Germinal center (tissue), 1 donor: Measurements from ENCODE around the gene ZNF506.
"Not testable (repeated sequence)": the region's sequence is repeated elsewhere in the genome, so short reads cannot be mapped to it uniquely, and the experiment has no call there.

Experiments
- DNase-seq: peaks from one replicate; pipeline ENCODE4 v3.0.0; 2012; ENCODE audit warnings: mixed read lengths, low spot score

The ZNF506 gene

GRCh38 chr19:19821366-19821951 is at the start of gene ZNF506:
ZNF506 (minus strand) TSS chr19:19821750; CDS start chr19:19821603, 147 bp downstream.
- peak; percentile 95 for DNase-seq

DNA sequence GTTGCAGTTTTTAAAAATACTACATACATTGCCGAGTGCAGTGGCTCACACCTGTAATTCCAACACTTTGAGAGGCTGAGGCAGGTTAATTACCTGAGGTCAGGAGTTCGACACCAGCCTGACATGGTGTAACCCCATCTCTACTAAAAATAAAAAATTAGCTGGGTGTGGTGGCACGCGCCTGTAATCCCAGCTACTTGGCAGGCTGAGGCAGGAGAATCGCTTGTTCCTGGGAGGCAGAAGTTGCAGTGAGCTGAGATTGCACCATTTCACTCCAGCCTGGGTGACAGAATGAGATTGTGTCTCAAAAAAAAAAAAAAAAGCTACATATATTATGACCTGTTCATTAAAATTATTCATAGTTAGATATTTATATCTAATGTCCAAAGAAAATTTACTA is 48.5 kb upstream of the ZNF506 start:
- not testable (repeated sequence) for DNase-seq

DNA sequence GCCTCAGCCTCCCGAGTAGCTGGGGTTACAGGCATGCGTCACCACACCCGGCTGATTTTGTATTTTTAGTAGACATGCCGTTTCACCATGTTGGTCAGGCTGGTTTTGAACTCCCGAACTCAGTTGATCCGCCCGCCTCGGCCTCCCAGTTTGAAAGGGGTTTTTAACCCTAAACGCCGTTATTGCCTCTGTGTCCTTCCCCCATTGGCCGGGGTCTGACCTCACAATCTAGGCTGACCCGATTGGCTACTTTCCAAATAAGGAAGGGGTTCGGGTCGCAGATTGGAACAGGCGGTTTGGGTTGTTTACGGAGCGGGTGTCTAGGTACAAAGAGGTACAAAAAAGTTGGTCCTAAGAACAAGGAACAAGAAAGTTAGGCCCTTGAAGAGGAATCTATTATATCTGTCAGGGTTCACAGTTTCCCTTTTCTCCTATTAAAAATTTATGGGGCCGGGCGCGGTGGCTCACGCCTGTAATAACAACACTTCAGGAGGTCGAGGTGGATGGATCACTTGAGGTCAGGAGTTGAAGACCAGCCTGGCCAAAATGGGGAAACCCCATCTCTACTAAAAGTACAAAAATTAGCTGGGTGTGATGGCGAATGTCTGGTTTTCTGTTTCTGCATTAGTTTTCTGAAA is 45.2 kb upstream of the ZNF506 start:
- peak; percentile 45 for DNase-seq

DNA sequence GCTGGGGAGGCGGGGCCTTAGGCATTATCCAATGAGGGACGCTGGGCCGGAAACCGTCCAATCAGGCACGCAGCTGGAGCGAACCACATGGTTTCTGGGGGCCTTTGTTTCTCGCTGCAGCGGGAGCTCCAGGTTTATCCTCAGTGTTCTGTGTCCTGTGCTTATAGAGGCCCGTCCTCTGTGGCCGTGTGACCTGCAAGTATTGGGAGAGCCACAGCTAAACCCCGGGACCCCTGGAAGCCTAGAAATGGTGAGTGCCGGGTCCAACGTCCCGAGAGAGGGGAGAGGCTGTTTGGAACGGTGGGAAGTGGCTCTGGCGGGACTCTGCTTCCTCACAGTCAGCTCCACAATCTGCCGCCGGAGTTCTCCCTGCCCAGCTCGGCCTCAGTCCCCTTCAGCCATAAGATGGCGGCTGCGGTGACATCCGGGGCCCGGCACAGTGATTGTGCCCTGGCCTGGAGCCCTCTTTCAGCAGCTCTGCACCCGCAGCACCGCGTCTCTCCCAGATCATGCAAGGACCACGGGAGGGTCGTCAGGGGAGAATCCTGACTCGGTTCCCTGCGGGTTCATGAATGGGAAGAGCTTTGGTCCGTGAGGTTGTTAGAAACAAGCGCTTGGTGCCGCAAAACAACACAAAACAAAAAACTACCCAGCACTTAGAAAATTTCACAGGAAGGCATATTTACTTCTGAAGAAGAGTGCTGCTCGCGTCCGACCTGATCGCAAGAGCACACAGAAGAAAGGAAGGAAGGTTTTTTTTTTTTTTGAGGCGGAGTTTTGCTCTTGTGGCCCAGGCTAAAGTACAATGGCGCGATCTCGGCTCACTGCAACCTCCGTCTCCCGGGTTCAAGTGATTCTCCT is 44.4 kb upstream of the ZNF506 start, which contains the start of gene ZNF253:
ZNF253 (plus strand) TSS at position 133 of the 861 bp plus-strand sequence; CDS start at position 248, 115 bp downstream.
- peak; percentile 96 for DNase-seq

DNA sequence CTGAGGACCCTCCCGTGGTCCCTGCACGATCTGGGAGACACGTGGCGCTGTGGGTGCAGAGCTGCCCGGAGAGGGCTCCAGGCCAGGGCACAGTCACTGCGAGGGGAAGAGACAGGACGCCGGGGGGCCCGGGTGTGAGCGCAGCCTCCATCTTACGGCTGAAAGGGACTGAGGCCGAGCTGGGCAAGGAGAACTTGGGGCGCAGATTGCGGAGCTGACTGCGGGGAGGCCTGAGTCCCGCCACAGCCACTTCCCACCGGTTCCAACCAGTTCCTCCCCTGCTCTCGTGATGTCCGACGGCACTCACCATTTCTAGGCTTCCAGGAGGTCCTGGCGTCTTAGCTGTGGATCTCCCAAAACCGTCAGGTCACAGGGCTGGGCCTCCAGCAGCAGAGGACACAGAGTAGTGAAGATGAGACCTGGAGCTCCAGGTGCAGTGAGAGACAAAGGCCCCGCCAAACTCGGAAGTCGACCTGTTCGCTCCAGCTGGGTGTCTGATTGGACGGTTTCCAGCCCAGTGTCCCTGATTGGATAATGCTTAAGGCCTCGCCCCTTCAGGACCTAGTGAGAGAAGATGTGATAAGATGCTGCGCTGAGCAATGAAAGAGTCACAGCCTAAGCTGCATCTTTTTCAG is 39.3 kb upstream of the ZNF506 start:
- peak; percentile 64 for DNase-seq

- no peak for DNase-seq
Observed at GRCh38 chr19:19858751-19859150, 37.2 kb upstream of the ZNF506 start.

GRCh38 chr19:19851740-19852139 is 30.2 kb upstream of the ZNF506 start:
- not testable (repeated sequence) for DNase-seq

- no peak for DNase-seq
Observed at GRCh38 chr19:19849056-19849455, 27.5 kb upstream of the ZNF506 start.

DNA sequence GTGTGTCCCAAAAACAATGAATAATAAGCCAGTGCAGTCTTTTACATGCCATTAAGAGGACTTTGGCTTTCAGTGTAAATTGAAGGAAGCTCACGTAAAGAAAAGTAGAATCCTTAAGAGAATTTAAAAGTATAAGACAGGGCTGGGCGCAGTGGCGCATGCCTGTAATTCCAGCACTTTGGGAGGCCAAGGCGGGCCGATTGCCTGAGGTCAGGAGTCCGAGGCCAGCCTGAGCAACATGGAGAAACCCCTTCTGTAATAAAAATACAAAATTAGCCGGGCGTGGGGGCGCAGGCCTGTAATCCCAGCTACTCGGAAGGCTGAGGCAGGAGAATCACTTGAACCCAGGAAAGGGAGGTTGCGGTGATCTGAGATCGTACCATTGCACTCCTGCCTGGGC is 26.2 kb upstream of the ZNF506 start:
- DNase-seq = no peak

GRCh38 chr19:19835560-19836038 is 14.0 kb upstream of the ZNF506 start:
- no peak for DNase-seq

DNA sequence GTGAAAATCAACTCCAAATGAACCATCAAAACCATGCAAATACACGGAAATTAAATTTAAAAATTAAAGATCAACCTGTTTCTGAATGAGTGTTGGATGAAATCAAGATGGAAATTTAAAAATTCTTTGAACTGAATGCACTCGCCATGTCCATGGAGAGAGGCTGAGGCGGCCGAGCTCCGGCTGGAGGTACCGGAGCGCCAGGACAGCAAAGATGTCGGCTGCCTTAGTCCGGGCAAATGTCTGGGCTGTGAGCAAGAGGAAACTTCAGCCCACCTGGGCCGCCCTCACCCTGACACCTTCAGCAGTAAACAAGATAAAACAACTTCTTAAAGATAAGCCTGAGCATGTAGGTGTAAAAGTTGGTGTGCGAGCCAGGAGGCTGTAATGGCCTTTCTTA is 5.3 kb upstream of the ZNF506 start:
- DNase-seq = no peak

DNA sequence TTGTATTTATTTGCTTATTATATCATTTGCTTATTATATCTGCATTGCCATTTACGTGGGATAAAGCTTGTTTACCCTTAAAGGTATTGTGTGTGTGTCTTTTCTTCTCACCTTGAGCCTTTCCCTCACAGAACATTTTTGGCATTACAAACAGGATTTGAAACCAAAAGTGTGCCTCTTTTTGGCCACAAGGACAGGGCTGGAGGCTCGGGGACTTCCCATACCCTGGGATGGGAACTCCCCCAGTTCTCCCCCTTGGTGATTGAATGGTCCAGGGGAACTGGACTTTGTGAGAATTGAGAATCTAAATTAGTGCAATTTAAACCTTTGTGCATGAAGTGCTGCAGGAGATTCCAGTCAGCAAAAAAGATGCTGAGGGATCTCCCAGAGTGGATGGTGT is 2.4 kb upstream of the ZNF506 start:
- no peak for DNase-seq

- DNase-seq = not testable (repeated sequence)
Observed at GRCh38 chr19:19821976-19822375, 426 bp upstream of the ZNF506 start.

- DNase-seq = no peak
Observed at GRCh38 chr19:19820774-19821320, 703 bp downstream of the ZNF506 start.

DNA sequence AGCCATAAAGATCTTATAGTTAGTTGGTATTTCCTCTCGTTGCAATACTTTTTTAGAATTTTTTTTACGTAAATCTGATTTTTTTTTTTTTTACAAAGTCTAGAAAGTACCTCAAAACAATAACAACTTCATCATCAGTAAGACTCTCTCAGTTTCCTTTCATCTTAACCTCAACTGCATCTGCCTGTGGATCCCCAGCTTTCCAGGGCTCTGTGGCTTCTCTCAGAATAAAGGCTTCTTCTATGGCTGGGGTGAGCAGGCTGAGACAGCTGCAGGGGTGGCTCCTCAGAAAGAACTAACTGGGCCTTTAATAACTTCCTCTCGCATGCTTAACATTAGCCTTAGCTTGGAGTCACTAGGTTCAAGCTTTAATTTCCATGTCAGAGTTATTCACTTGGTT is 4.2 kb downstream of the ZNF506 start:
- no peak for DNase-seq

- DNase-seq = no peak
Observed at GRCh38 chr19:19816679-19817078, 4.9 kb downstream of the ZNF506 start.

GRCh38 chr19:19811999-19812398 is 9.6 kb downstream of the ZNF506 start:
- not testable (repeated sequence) for DNase-seq

DNA sequence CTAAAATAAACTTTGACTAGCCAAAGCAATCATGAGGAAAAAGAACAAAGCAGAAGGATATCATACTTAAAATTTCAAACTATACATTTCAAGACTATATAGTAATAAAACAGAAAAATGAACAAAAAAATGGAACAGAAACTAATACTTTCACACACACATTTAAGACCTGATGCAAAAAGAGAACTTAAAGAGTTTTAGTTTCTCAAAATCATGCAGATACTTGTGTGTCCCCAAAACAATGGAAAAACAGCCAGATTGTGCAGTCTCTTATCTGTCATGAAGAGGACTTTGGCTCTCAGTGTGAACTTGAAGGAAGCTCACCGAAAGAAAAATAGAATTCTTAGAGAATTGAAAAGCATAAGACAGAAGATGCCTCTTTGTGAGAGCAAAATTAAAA is 16.1 kb downstream of the ZNF506 start:
- DNase-seq = no peak

DNA sequence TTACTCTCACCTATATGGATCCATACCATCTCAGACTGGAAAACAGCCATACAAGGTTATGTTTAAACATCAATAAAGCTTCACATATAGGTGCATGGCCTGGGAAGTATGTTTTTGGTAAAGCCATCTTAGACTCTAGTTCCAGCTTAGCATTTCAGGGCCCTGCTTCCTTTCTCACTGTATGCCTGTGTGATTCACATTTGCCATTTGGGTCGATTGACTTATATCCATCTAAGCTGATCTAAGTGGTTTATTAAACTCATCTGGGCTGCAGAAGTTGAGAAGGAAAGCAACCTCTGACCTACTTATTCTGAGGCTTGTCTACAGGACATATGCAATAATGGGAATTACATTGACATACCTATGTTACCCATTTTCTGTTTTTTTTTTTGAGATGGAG is 33.5 kb downstream of the ZNF506 start:
- DNase-seq = no peak

GRCh38 chr19:19785476-19785875 is 36.1 kb downstream of the ZNF506 start:
- not testable (repeated sequence) for DNase-seq

GRCh38 chr19:19782783-19783182 is 38.8 kb downstream of the ZNF506 start:
- DNase-seq = no peak

DNA sequence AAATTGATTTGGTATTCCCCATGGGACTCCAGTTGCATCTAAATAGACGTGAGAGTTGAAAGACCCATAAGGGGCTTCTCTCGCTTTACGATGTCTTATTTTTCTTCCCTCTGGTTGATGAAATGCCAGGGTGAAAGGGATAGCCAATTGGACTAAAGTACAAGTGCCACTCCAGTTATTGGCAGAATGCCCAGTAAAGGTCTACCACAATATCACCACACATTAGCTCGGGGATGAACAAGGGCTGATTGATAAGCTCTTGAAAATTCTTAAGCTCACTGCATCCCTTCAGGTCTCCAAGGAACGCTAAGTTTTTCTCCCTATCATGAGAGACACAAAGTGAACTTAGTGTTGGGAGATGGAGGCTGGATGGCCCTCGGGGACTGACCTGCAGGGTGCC is 39.8 kb downstream of the ZNF506 start:
- not testable (repeated sequence) for DNase-seq
